GM19023 (cell line): Measurements from ENCODE around the gene EFNA2.
A peak's percentile ranks its signal among the peaks of the same experiment; 100 is the strongest.

Experiments
- ATAC-seq: cut with Tn5 transposase; IDR thresholded peaks from one replicate; pipeline ENCODE4 v1.9.1; 2021; ENCODE audit warnings: mild to moderate bottlenecking, moderate library complexity; ENCODE audit not compliant: unreplicated experiment

Gene EFNA2

DNA sequence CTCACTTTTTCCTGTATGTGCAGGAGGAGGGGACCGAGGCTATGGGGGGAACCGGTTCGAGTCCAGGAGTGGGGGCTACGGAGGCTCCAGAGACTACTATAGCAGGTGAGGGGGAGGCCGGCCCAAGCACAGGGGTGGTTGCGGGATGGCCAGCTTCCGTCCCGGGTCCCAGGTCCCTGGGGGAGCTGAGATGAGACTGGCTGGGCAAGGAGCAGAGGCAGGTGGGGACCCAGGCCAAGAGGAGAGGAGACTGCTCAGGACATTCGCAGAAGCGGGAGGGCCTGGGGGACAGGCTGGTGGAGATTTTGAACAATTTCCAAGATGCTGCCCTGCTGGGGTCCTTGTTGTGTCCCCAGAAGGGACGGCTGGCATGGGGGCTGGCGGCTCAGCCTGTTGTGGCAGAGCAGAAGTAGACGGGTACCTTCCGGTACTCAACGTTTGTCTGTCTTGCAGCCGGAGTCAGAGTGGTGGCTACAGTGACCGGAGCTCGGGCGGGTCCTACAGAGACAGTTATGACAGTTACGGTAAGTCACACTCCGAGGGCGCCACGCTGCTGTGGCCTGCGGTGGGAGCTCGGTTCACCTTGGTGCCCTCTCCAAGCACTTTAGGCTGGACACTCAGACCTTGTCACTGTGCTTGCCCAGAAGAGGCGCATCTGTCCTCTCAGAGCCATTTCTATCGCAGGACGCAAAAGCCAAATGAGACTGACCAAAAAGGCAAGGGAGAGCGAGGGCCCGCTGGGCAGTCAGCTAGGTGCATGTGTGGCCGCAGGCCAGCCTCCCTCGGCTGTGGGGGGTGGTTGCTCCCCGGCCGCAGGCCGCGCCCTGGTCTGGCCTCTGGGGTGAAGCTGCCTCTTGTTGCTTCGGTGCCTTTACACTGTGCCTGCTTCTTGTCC lies 13.9 kb upstream of the EFNA2 start:
- ATAC-seq, result no peak

DNA sequence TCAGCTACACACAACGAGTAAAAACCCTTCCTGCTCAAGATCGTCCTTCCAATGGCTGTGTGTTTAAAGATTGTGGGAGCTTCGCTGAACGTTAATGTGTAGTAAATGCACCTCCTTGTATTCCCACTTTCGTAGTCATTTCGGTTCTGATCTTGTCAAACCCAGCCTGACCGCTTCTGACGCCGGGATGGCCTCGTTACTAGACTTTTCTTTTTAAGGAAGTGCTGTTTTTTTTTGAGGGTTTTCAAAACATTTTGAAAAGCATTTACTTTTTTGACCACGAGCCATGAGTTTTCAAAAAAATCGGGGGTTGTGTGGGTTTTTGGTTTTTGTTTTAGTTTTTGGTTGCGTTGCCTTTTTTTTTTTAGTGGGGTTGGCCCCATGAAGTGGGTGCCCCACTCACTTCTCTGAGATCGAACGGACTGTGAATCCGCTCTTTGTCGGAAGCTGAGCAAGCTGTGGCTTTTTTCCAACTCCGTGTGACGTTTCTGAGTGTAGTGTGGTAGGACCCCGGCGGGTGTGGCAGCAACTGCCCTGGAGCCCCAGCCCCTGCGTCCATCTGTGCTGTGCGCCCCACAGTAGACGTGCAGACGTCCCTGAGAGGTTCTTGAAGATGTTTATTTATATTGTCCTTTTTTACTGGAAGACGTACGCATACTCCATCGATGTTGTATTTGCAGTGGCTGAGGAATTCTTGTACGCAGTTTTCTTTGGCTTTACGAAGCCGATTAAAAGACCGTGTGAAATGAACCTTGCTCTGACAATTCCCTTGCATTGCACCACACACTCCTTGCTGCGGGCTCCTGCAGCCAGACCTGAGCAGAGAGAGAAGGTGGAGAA lies 13.0 kb upstream of the EFNA2 start:
- no peak for ATAC-seq

DNA sequence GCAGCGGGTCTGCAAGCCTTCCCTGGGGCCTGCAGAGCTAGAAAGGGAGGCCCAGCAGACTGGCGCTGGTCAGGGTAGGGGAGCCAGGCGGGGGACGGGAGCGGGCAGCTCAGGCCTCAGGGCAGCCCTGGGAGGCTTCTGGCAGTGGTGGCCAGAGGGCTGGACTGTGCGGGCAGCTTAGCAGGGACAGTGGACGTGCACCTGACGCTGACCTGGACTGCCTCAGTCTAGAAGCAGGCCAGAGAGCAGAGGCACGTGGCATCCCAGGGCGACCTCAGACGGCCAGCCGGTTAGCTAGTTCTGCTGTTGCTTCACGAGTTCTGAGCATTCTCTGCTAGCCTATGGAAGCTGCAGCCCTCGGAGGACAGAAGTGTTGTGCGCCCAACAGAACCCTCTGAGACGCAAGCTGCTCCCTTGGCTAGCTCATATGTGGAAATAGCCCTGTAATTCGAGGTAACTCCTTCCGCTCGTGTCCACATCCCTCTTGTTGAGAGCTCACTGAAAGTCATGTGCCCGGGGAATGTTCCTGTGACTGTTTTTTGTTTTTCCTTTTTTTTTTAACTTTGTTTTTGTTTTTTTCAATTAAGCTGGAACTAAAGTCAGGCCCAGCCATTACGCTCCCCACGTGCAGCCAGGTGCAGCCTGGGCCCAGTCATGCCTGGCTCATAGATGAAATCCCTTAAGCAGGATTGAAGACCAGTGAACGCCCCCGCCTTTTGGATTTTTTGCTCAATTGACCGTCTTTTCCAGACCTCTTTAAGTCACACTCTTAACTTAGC lies 12.2 kb upstream of the EFNA2 start:
- ATAC-seq, result no peak

DNA sequence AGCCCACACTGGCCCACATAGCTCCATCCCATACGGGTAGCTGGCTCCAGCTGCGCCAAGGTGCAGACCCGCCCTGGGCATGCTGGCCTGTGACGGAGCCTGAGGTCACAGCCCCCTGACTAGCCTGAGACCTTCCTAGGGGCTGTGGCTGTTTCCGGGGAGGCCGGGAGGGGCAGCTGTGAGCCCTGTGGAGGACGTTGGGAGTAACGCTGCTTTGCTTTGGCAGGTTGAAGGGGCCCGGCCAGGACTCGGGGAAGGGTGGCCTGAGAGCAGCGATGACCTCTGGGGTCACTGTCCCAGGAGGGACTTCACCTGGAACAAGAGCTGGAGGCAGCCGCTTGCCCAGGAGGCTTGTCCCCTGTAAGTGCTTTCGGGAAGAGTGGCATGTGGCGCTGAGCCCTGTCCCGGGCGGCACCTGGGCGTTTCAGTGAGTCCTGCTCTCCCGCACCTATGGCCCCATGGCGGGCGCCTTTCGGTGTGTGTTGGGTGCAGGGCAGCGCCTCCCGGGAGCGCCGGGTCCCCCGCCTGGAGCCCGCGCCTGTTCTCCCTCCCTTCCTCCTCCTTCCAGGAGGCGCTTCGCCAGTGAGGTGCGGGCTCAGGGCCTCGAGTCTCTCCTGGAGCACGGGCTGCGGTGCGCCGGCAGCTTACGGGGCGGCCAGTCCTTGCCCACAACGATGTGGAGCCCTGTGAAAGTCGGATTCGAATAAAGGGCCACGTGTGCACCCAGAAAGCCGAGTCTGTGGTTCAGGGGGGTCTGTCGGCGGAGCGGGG lies 11.4 kb upstream of the EFNA2 start:
- ATAC-seq, result no peak

DNA sequence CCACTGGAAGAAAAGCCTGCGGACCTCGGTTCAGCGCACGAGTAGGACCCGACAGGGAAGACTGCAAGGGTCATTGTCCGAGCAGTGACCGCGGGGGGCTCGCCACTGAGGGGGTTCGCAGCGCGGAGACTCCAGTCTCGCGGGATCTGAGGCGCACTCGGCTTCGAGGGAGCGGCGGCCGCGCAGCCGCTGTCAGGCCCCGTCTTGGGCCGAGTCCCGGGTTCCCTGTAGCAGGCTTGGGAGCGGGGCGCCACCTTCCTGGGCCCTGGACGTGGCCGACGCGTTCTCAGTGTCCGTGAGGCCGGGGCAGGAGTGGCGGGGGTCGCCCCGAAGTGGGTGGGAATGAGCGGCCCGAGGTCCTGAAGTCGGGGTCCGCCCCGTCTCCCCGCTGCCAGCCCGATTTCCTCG lies 10.8 kb upstream of the EFNA2 start:
- no peak for ATAC-seq

DNA sequence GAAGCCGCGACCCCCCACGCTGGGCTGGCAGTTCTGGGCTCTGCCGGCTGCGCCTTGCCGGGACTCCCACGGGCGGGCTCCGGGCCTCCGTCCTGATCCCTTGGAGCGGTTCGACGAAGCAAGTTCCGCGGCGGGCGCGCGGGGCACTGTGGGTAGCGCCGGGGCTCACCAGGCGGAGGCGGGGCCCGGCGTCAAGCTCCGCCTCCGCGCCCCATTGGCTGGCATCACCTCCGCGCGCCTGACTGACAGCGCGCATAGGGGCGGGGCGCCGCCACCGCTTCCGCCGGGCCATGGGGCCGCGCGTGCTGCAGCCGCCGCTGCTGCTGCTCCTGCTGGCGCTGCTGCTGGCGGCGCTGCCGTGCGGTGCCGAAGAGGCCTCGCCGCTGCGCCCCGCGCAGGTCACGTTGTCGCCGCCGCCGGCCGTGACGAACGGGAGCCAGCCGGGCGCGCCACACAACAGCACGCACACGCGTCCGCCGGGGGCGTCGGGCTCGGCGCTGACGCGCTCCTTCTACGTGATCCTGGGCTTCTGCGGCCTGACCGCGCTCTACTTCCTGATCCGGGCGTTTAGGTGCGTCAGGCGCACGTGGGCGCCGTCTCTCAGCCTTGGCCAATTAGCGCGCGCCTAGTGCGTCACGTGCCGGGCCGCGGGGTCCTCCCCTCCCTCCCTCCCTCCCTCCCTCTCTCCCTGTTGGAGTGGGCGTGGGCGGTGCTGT lies 10.3 kb upstream of the EFNA2 start, which contains the start of gene FAM174C:
Gene FAM174C, plus strand, starts transcription at position 271 of the 716 bp plus-strand sequence. Its CDS starts 20 bp downstream, at position 291.
- ATAC-seq, result peak; percentile 74

DNA sequence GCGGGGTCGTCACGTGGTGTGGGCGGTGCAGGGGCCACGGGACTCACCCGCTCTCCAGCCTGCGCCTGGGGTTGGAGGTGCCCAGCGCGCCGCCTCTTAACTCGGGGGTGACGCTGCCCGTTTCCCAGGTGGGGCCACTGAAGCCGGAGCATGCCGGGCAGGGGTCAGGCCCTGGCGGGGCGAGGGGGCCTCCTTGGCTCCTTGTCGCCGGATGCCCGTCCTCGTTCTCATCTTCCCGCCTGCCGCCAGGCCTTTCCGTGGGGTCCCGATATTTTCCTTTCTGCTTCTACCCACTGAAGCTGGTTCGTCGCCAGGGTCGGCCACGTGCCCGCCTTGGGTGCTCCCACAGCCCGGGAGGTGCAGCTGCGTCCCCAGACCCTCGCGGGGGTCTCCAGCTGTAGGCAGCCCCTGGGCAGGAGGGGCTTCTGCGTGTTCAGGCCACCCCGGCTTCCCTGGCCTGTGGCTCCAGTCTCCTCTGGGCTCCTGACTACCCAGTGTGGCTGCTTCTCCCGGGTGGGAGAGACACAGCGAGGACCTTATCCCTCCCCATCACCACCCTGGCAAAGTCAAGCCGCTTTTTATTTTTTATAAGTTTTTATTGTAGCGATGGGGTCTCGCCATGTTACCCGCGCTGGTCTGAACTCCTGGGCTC lies 9.6 kb upstream of the EFNA2 start:
- ATAC-seq, result no peak

DNA sequence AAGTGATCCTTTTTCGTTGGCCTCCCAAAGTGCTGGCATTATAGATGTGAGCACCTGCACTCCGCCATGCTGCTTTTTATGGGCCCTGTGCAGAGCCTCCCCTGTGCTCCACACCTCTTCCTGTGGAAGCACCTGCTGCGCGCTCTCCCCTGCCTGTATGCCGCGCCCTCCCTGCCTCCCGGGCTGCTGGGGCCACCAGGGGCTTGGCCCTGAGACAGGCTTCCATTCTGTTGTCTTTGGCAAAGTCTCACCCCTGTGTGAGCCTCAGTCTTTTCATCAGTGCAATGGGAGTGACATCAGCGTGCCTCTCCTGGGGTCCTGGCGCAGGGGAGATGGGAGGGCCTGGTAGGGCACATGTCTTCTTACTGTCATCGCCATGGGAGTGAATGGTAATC lies 9.0 kb upstream of the EFNA2 start:
- ATAC-seq, result no peak

DNA sequence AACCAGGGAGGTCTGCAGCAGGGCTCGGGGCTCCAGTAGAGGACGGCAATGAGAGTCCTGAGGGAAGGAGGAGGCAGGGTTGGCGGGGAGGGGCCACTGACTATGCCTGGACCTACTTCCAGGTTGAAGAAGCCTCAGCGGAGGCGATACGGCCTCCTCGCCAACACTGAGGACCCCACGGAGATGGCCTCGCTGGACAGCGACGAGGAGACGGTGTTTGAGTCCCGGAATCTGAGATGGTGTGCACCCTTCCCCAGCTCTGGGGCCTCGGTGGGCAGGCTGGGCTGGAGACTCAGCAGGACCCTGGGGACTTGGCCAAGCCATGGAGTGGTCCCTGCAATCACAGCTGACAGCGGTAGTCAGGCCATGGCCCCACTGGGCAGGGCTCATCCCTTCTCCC lies 8.6 kb upstream of the EFNA2 start:
- no peak for ATAC-seq

DNA sequence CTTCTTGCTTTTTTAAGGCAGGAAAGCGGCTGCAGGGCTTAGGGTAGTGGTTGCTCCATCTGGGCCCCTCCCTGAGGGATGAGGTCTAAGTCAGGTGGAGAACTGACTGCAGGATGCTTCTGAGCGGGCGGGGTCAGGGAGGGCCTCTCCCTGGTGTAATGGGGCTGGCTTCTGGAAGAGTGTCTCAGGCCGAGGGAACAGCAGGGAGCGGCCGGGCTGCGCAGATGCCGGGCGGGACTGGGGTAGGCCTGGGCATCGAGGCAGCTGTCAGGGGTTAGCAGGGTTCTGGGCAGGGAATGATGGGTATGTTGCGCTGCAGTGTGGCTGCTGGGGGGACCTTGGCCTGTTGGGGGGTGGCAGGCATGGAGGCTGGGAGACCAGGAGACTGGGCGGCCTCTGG lies 7.6 kb upstream of the EFNA2 start:
- no peak for ATAC-seq

DNA sequence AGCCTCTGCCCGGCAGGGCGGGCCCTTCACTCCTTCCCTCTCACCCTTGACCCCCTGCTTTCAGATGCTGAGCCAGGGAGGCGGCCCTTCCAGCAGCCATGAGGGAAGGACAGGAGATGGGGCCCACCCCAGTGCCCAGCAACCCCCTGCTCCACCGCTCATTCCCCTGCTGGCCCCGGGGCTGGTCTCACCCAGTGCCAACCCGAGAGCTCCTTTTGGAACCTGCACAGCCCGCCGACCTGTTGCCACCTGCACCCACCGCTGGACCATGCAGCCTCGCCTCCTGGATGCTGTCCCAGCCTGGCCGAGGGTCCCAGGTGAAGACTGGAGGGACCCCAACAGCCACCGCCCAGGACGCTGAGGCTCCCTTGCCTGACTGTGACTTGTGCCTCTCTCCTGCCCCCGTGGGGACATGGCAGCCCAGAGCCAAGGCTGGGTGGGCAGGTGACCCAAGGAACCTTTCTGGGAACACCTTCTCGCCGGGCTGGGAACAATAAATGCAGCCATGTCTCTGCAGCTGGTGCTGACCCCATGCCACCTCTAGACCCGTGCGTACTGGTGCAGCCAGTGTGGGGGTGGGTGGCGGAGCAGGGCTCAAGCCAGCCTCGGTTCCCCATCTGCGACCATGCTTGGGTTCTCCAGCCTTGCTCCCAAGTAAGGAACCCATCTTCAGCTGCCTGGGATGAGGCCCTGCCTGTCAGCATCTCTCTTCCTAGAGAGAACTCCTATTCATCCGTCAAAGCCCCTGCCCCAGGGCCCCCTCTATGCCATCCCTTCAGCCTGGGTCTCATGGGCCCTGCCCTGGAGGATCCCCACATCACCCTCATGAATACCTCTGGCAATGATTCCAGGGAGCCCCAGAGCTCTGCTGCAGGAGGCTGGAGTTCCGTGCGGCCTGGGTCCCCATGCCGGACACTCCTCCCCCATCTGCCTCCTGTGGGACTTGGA lies 6.7 kb upstream of the EFNA2 start:
- no peak for ATAC-seq

DNA sequence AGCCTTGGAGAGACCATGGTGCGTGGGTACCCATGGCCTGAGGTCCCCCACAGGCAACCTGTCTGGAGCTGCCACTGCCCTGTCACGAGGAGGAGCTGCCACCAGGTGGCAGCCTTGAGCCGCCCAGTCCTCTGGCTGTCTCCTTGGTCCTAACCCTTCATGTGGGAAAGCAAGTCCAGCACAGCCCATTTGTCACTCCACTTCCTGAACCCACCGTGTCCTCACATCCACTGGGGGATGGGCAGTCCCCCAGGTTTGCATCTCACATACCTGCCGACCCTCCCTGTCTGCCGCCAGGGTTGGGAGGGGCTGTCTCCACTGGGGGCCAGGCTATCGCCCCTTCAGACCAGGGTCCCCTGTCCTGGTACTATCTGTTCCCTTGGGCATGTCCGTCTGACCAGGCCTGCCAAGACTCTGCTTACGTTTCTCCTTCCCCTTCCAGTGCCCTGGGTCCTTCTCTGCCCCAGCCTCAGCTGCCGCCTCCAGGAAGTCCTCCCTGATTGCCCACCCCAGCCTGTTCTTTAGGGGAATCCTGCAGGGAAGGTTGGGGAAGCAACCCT lies 5.8 kb upstream of the EFNA2 start:
- no peak for ATAC-seq

DNA sequence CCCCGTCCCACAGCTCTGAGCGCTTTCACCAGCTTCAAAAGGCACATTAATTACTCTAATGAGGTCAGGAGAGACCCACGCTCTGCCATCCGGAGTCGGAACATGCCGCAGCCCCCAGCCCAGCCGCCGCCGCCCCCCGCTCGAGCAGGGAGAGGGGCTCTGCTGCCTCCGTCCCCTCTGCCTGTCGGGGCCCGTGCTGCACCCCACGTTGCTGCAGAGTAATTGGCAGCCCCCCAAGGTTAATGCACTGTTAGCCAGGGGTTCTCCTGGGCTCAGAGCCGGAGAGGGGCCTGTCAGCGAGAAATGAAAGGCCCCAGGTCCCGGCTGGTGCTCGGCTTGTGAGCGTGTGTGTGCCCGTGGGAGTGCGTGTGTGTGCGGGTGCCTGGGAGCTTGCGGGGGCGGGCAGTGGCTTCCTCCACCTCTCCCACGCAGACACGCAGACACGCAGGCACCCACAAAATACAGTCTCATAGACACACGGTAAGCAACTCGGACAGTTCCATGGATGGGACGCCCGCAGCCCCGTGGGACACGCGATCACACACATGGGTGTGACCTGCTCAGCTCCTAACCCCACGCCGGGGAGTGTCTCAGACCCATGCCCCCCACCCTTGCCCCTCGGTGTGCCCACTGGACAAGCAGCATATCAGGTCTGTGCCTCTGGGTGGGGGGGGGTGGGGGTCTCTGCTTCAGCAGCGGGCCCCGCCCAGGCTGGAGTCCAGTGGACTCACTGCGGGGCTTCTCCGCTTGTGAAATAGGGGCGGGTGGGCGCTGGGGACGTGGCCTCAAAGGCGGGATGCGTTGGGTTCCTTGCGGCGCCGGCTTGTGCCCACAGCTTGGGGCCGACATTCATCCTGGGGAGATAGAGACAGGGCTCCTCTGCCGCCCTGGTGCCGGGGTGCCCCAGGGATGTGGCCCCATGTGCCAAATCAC lies 4.8 kb upstream of the EFNA2 start:
- ATAC-seq, result no peak

DNA sequence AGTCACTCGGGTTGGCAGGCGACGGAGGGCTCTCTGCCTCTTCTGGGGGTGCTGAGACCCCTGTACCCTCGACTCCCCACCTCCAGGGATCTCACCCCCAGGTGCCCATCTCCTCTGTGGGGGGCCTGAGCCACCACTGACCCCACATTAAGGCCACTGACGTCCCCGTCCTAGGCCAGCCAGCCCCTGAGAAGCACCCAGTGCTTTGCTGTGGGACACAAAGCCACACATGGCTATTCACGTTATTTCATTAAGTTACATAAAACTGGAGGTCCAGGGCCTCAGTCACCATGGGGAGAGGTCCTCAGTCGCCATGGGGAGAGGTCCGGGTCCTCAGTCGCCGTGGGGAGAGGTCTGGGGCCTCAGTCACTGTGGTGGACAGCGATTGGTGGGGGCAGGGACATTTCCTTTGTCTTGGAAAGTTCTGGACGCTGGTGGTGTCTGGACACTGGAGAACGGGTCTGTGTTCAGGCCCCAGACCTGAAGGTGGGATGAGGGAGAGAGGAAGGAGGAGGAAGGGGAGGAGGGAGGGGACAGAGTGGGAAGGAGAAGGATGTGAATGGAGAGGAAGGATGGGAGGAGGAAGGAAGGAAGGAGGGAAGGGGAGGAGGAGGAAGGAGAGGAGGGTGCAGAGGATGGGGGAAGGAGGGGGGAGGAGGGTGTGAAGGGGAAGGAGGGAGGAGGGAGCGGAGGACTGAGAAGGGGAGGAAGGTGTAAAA lies 3.9 kb upstream of the EFNA2 start:
- ATAC-seq, result no peak

DNA sequence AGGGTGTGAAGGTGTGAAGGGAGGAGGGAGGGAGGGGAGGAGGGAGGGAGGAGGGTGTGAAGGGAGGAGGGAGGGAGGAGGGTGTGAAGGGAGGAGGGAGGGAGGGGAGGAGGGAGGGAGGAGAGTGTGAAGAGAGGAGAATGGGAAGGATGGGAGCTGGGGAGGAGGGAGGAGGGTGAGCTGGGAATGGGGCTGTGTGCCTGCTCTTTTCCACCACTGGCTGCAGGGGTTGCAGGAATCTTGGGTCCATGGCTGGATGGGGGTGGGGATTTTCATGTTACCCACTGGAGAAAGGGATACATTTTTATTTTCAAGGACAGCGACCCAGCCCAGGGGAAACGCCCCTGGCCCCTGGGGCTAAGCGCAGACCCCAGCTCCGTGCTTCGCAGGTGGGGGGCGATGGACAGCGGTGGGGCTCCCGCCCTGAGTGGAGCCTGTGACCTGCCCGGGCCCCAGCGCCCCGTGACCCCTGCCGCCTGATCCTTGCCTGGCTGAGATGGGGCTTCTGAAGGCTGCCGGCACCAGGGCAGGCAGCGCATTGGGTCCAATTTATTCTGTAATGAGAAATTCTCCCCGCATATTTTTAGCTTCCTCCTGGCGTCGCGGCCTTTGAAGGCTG lies 3.0 kb upstream of the EFNA2 start:
- no peak for ATAC-seq
